ENCODE results near the gene MAML3. TPM values are rescaled to one million over a fixed set of nuclear protein-coding genes. Genes with fewer than 3 reads are reported as not detected.
"Not testable (repeated sequence)": the region's sequence is repeated elsewhere in the genome, so short reads cannot be mapped to it uniquely, and the experiment has no call there.

The MAML3 gene
- total and polyA plus RNA-seq, 10 donors, result 0.63 to 18.4 (median 12.7) TPM

GRCh38 chr4:139700568-139700967, 453.4 kb downstream of the MAML3 start:
- TF ChIP-seq POLR2A (IDR thresholded peaks at IDR 0.05), result no peak
- no peak for TF ChIP-seq CTCF (IDR thresholded peaks at IDR 0.05 in 8 of 11, conservative IDR thresholded peaks at IDR 0.05 in 3 of 11)
- 69 to 88% (median 82%) methylated on average over 5 of the region's 5 CpGs for WGBS, 5 donors
- Histone ChIP-seq H3K27ac (no peak overlapping the region), H3K4me3 (no peak overlapping the region), H3K27me3 (replicated peaks in 1 of 7) (no peaks in the 10 kb centered on the region), H3K9me3 (peaks cover 0 to 10% (median 8%) of the 10 kb centered on the region in 8 donors), H3K36me3 (peaks cover 0 to 71% (median 10%) of the 10 kb centered on the region in 6 donors), H3K4me1 (no peaks in the 10 kb centered on the region)
- intact Hi-C loops (cut with DNase I; ENCODE audit: low total_unique reads), result no loop called here
- DNase-seq, result no peak

- H3K4me1 ChIP-seq; DNase-seq; intact Hi-C loops (cut with DNase I; ENCODE audit: low total_unique reads); H3K27ac ChIP-seq; H3K4me3 ChIP-seq; H3K27me3 ChIP-seq (replicated peaks in 1 of 7); H3K9me3 ChIP-seq: not testable (repeated sequence)
- 96 to 98% (median 98%) methylated on average over 15 to 22 of the region's 25 CpGs for WGBS, 5 donors
- peaks cover 0 to 54% (median 3%) of the 10 kb centered on the region in 6 donors for H3K36me3 ChIP-seq
Measured at GRCh38 chr4:139698167-139698925, 455.6 kb downstream of the MAML3 start.

GRCh38 chr4:139696491-139696890, 457.5 kb downstream of the MAML3 start:
- no peaks in the 10 kb centered on the region for H3K27me3 ChIP-seq (replicated peaks in 1 of 7)
- H3K4me3 ChIP-seq, result no peak overlapping the region
- peaks cover 0 to 15% (median 8%) of the 10 kb centered on the region in 6 donors for H3K4me1 ChIP-seq
- intact Hi-C loops (cut with DNase I; ENCODE audit: low total_unique reads), result no loop called here
- WGBS, 5 donors, result 93 to 96% (median 94%) methylated on average over 5 of the region's 5 CpGs
- TF ChIP-seq POLR2AphosphoS5 (IDR thresholded peaks at IDR 0.05) (no peak), CTCF (IDR thresholded peaks at IDR 0.05 in 8 of 11, conservative IDR thresholded peaks at IDR 0.05 in 3 of 11) (no peak), POLR2A (IDR thresholded peaks at IDR 0.05) (no peak)
- H3K27ac ChIP-seq, result no peak overlapping the region
- peaks cover 0 to 42% (median 3%) of the 10 kb centered on the region in 6 donors for H3K36me3 ChIP-seq
- no peak for DNase-seq
- H3K9me3 ChIP-seq, result peaks cover 0 to 10% (median 8%) of the 10 kb centered on the region in 8 donors

- WGBS, 5 donors, result 80 to 89% (median 83%) methylated on average over 3 of the region's 3 CpGs
- no peak overlapping the region for H3K4me3 ChIP-seq
- DNase-seq, result no peak
- peaks cover 0 to 26% (median 3%) of the 10 kb centered on the region in 6 donors for H3K36me3 ChIP-seq
- no peaks in the 10 kb centered on the region for H3K27me3 ChIP-seq (replicated peaks in 1 of 7)
- peaks cover 0 to 10% (median 8%) of the 10 kb centered on the region in 8 donors for H3K9me3 ChIP-seq
- TF ChIP-seq CTCF (IDR thresholded peaks at IDR 0.05 in 8 of 11, conservative IDR thresholded peaks at IDR 0.05 in 3 of 11) (no peak), POLR2A (IDR thresholded peaks at IDR 0.05) (no peak), POLR2AphosphoS5 (IDR thresholded peaks at IDR 0.05) (no peak)
- intact Hi-C loops (cut with DNase I; ENCODE audit: low total_unique reads), result no loop called here
- H3K27ac ChIP-seq, result no peak overlapping the region
- H3K4me1 ChIP-seq, result peaks cover 0 to 15% (median 8%) of the 10 kb centered on the region in 6 donors
Measured at GRCh38 chr4:139694522-139695107, 459.4 kb downstream of the MAML3 start.

Data from spleen (tissue), 11 donors.